ENCODE results near the gene GARNL3.

The GARNL3 gene

GRCh38 chr9:127405344-127406125 is 141.0 kb downstream of the GARNL3 start:
- H3K4me3 ChIP-seq (ENCODE audit: low read depth, low read length) = no peak overlapping the region
- no peak for DNase-seq (ENCODE audit: low read depth)
- TF ChIP-seq, protein P1, sequence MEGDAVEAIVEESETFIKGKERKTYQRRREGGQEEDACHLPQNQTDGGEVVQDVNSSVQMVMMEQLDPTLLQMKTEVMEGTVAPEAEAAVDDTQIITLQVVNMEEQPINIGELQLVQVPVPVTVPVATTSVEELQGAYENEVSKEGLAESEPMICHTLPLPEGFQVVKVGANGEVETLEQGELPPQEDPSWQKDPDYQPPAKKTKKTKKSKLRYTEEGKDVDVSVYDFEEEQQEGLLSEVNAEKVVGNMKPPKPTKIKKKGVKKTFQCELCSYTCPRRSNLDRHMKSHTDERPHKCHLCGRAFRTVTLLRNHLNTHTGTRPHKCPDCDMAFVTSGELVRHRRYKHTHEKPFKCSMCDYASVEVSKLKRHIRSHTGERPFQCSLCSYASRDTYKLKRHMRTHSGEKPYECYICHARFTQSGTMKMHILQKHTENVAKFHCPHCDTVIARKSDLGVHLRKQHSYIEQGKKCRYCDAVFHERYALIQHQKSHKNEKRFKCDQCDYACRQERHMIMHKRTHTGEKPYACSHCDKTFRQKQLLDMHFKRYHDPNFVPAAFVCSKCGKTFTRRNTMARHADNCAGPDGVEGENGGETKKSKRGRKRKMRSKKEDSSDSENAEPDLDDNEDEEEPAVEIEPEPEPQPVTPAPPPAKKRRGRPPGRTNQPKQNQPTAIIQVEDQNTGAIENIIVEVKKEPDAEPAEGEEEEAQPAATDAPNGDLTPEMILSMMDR (IDR thresholded peaks at IDR 0.05; ENCODE audit: low read depth, low read length, missing control alignments) = no peak

DNA sequence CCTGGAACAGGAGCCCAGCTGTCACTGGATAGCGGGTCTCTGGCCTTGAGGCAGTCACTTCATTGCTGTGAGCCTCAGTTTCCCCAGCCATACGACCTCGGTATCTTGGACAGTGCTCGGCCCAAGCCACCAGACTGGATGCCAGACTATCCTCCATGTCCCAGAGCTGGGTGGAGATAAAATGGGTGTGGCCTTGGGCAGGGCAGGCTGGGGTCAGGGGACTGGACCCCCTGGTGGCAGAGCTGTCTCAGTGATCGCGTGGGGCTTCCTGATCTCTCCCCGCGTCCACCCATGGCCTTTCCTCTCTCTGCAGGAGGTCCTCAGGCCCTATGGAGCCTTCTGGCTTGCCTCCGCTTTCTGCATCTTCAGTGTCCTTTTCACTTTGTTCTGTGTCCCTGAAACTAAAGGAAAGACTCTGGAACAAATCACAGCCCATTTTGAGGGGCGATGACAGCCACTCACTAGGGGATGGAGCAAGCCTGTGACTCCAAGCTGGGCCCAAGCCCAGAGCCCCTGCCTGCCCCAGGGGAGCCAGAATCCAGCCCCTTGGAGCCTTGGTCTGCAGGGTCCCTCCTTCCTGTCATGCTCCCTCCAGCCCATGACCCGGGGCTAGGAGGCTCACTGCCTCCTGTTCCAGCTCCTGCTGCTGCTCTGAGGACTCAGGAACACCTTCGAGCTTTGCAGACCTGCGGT is 142.4 kb downstream of the GARNL3 start:
- TF ChIP-seq, protein P1 (IDR thresholded peaks at IDR 0.05; ENCODE audit: low read depth, low read length, missing control alignments) = no peak
- no peak overlapping the region for H3K4me3 ChIP-seq (ENCODE audit: low read depth, low read length)
- DNase-seq (ENCODE audit: low read depth) = no peak

DNA sequence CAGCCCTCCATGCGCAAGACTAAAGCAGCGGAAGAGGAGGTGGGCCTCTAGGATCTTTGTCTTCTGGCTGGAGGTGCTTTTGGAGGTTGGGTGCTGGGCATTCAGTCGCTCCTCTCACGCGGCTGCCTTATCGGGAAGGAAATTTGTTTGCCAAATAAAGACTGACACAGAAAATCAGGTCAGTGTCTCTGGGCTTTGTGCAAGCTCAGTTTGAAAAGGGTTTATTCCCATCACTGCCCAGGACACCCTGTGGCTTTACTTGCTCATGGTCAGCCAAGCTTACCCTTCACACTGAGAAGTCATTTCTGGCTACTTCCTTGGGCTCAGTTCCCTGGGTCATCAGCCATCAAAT is 142.9 kb downstream of the GARNL3 start:
- TF ChIP-seq, protein P1 (IDR thresholded peaks at IDR 0.05; ENCODE audit: low read depth, low read length, missing control alignments) = no peak
- DNase-seq (ENCODE audit: low read depth) = no peak
- H3K4me3 ChIP-seq (ENCODE audit: low read depth, low read length) = no peak overlapping the region

DNA sequence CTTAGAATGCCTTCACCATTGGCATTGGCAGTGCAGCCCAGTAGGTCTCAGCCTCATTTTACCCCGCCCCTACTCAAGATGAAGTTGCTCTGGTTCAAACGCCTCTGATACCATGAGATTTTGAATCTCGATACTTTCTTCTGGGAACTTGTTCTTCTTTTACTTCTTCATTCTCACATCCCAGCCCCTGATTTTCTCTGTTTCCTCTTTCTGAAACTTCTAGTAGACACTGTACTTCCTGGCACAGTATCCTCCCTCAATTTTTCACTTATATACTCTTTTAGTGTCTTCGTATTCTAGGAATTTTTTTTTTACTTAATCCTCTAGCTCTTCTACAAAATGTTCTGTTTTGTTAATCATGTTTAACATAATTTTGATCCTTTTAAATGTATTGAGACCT is 146.5 kb downstream of the GARNL3 start:
- no peak overlapping the region for H3K4me3 ChIP-seq (ENCODE audit: low read depth, low read length)
- no peak for DNase-seq (ENCODE audit: low read depth)
- TF ChIP-seq, protein P1 (IDR thresholded peaks at IDR 0.05; ENCODE audit: low read depth, low read length, missing control alignments) = no peak

DNA sequence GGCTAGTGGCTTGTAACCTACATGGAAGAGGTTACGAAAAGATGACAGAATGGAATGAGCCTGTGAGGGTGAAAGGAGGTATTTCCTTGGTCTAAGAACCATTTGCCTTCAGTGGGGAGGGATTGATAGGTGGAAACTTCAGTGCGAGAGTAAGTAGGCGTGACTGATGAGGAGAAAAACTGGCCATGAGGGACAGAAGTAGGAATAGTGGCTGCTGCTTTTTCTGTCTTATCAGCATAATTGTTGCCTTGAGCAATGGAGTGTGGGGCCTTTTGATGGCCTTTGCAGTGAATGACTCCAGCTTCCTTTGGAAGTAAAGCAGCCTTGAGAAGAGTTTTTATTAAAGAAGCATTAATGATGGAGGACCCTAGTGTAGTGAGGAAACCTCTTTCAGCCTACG is 150.6 kb downstream of the GARNL3 start:
- no peak overlapping the region for H3K4me3 ChIP-seq (ENCODE audit: low read depth, low read length)
- DNase-seq (ENCODE audit: low read depth) = no peak
- TF ChIP-seq, protein P1 (IDR thresholded peaks at IDR 0.05; ENCODE audit: low read depth, low read length, missing control alignments) = no peak

DNA sequence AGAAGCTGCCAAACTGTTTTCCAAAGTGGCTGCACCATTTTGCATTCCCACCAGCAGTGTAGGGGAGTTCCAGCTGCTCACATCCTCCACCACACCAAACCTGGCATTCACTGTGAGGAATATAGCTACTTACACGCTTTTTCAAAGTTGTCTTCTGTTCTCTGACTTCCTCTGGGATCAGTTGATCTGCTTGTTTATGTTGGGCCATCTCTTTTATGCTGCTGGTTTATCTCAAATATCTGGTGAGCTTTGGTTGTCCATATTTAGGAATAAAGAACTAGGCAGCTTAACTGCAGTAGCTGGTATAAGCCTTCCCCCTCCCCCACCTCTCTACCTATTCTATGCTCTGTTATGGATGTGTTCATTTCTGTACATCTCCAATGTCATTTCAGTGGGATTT is 151.1 kb downstream of the GARNL3 start:
- DNase-seq (ENCODE audit: low read depth) = no peak
- TF ChIP-seq, protein P1 (IDR thresholded peaks at IDR 0.05; ENCODE audit: low read depth, low read length, missing control alignments) = no peak
- no peak overlapping the region for H3K4me3 ChIP-seq (ENCODE audit: low read depth, low read length)
